Ecto neural progenitor cell (in vitro differentiated cells): ENCODE measurements around the gene SLC38A8.

ENCODE experiments used
- DNase-seq: peaks from one replicate; pipeline ENCODE4 v3.0.0-alpha.2; 2018; ENCODE audit warnings: low spot score

The SLC38A8 gene

DNA sequence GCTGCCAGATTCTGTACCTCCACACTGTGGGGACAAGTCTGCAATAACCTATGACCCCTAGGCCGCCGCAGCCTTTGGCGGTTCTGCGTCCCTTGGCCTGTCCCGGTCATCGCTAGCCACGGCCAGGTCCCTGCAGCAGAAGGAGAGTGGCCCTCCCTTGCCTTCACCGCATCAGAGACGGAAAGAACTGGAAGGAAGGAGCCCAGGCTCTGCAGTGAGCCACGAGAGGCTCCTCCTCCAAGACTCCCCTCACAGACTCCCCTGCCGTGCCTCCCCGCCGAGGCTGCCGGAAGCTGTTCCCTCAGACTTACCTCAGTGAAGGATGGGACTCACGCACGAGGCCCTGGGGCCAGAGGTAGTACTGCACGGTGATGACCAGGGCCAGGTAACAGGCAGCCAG lies 11.0 kb downstream of the SLC38A8 start:
- no peak for DNase-seq

DNA sequence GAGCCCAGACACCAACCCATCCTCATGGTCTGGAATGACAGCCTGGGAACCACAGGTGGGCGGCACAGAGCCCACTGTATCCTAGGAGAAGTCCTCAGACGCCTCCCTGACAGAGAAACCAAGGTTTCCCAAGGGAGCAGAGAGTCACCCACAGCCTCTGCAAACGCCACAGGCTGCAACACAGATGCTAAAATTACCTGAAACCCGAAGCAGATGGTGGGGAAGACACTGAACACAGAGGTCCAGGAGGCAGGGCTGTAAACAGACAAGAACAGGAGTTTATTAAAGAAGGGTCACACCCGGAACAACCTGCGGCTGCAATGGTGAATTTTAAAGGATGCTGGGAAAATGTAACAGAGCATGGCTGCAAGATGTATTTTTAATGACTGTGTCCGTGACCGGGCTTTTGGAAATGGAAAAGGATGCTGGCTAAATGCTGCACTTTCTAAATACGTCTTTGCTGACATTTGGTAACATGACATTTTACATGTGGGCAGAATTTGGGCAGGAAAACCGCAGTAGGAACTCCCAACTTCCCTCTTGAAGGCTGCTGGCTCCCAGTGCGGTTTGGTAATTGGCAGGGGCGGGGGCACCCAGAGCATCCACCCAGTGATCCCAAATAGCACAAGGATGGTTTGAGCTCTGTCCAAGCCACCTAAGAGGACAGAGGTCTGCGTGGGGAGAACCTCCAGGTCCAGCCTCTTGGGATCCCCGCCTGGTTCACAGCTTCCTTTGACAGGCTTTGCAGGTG lies 13.1 kb downstream of the SLC38A8 start:
- no peak for DNase-seq

DNA sequence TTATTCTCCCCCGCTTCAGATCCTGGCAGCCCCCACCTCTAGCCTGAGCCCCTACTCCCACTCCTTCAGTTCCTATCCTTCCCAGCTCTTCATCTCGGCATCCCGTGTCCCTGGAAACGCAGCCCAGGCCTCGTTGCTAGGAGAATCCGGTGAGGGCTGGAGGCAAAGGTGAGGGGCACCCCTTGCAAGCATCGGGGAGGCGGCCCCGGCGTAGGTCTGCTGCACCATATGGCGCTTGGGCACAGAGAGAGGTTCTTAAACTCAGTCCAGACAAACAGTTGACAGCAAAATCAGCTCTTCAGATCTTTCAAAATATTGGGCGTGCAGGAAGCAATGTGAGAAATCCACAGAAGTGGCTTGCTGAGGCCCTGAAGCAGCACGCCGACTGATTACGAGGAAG lies 15.0 kb downstream of the SLC38A8 start:
- no peak for DNase-seq

DNA sequence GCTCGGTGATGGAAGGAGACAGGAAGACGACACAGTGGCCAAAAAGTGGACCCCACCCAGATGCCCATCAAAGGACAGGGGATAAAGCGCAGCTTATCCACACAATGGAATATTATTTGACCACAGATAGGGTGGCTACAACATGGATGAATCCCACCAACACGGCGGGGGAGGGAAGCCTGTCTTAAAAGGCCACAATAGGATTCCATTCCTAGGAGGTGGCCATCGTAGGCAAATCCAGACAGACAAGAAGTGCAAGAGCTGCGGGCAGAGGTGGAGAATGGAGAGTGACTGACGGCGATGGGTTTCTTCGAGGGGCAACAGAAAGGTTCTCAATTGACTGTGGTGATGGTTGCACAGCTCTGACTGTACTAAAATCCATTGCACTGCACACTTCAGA lies 16.0 kb downstream of the SLC38A8 start:
- no peak for DNase-seq

DNA sequence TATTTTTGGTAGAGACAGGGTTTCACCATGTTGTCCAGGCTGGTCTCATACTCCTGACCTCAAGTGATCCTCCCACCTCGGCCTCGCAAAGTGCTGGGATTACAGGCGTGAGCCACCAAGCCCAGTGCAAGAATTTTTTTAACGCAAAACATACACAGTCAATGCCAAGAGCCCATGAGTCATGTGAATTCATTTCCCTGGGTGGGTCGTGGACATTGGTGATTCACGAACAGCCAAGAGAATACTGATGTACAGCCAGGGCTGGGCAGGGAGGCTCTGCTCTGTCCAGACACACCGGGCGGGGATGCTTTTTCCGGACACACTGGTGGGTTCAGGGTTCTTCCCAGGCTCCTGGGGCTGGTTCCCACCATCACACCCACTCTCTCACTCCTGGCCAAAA lies 17.7 kb downstream of the SLC38A8 start:
- DNase-seq = no peak

DNA sequence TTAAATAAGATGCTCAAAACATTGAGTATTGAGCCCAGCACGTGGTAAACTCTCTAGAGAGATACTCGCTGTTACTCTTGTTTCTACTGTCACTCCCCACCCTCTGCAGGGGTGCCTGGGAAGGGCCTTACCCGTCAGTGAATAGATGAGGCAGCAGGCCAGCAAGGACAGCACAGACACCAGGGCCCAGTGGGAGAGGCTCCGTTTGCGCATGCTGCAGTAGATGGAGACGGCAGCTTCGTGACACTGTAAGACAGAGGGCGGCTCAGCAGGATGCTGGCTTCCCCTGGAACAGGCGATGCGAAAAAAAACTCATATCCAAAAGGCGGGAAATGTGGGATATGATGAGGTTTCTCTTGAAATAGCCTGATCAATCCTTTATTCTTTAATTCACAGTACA lies 20.0 kb downstream of the SLC38A8 start:
- DNase-seq = peak; percentile 40

DNA sequence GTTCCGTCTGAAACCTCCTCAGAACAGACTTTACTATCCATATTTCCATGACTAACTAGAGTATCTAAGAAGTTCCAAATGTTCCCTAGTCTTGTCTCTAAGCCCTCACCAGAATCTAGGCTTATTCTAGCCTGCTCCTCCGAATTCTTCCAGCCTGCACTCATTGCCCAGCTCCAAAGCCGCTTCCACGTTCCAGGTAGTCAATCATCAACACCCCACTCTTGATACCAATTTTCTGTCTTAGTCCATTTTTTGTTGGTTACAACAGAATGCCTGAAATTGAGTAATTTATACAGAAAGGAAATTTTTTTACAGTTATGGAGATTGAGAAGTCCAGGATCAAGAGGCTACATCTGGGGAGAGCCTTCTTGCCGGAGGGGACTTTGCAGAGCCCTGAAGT lies 21.1 kb downstream of the SLC38A8 start:
- no peak for DNase-seq

DNA sequence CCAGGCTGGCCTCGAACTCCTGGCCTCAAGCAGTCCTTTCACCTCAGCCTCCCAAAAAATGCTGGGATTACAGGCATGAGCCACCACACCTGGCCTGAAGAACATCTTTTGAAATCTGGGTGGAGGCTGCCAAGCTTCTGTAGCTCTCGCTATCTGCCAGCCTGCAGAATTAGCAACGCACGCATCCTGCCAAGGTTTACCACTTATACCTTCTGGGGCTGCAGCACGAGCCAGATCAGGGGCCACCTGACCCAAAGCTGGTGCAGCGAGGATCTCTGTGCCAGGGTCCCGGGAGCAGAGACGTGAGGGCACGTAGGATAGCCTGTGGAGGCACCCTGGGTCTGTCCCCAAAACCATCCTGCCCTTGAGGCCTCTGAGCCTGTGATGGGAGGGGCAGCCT lies 22.2 kb downstream of the SLC38A8 start:
- no peak for DNase-seq

DNA sequence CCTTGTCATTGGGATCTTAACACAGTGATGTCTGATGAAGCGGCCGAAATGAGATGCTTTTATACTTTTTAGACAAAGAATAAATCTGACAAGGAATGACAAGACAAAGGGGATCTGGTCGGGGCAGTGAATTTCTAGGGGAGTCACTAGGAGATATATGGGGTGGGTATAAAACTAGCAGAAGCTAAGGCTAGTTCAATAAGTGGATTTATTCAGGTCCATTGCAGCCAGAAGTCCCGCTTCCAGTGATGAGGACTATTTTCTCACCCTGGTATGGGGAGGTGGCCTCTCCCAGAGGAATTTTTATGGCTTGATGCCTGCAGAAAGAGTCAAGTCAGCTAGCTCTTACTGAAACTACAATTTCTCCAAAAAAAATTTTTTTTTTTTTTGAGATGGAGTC lies 23.9 kb downstream of the SLC38A8 start:
- no peak for DNase-seq

DNA sequence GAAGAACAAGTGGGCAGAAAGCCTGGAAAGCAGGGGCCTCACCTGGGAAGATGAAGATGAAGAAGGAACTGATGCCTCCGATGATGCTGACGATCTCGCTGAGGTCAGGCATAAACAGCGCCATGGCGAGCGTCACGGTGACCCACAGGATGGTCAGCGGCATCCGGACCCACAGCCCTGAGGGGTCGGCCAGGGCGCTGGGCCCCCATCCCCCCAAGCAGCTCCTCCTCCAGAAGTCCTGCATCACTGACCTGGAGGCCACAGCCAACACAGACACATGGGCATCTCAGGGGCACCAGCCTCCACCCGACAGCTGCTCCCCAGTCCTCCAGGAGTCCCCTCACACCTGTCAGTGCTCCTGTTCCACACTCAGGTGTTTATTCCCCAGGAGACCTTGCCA lies 26.1 kb downstream of the SLC38A8 start:
- DNase-seq = no peak

DNA sequence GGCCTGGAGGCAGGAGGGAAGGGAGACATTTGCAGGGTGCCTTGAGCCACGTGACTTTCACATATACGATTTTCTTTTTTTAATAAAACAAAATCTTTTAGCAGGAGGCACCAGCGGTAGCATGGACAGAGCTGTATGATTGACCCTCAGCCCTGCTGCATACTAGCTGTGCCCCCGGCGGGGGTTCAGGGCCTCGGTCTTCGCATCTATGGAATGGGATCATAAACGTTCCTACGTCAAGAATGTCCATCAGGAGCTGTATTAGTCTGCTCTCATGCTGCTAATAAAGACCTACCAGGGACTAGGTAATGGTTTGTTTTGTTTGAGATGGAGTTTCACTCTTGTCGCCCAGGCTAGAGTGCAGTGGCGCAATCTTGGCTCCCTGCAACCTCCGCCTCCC lies 27.2 kb downstream of the SLC38A8 start:
- DNase-seq = no peak

DNA sequence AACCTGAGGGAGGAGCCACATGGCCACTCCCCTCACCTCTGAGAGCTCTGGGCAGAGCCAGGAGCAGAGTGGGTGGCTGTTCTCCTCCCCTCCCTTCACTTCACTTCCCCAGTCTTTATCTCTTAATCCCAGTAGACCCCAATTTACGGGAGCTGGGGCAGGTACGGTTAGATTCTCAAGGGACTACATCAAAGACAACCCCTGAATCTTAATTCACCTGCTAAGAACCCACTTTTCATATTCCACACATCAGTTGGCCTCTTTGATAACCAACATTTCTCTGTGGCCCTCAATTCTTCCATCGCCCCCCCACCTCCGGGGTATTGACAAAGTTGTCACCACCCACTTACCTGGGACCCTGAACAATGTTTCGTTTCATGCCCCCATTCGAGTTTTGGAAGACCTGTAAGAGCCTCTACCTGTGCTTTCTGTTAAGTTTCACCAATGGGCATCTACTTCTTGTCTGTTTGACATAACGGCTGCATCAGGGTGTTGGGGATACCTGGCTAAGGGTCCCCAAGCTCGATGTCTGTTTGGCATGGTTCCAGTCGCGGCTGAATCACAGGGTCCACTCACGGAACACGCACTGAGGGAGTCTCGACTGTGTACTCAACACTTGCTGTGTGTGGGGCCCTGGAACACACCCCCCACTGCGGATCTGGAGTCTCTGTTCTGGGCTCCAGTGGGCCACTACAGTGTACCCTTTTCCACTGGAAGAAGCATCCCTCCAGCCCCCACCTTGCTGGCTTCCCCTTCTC lies 27.8 kb downstream of the SLC38A8 start:
- DNase-seq = no peak

DNA sequence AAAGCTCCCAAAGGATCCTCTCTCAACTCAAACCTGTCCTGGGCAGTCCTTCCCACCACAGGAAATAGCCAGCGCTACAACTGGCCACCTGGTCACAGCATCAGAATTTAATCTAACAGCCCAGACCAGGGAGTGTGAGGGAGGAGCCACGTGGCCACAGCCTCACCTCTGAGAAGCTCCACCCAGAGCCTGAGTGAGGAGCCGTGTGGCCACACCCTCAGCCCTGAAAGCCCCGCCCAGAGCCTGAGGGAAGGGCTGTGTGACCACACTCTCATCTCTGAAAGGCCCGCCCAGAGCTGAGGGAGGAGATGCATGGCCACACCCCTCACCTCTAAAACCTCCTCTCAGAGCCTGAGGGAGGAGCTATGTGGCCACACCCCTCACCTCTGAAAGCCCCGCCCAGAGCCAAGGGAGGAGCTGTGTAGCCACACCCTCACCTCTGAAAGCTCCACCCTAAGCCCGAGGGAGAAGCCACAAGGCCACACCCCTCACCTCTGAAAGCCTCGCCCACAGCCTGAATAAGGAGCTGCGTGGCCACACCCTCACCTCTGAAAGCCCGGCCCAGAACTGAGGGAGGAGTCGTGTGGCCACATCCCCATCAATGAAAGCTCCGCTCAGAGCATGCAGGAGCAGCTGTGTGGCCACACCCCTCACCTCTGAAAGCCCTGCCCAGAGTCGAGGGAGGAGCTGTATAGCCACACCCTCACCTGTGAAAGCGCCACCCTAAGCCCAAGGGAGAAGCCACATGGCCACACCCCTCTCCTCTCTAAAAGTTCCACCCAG lies 28.6 kb downstream of the SLC38A8 start:
- peak; percentile 92 for DNase-seq

DNA sequence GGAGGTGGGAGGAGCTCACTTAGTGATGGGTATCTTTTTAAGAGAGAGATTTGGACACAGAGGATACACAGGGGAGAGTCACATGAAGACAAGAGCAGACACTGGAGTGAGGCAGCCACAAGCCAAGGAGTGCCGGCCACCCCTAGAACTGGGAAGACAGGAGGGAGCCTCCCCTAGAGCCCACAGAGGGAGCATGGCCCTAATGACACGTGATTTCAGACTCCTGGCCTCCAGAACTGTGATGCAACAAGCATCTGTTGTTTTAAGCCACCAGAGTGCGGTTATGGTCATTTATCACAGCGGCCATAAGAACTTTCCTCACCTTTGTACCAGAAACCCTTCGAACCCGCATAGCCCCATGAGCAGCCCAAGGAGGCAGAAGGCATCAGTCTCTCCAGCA lies 33.3 kb downstream of the SLC38A8 start:
- DNase-seq = no peak

DNA sequence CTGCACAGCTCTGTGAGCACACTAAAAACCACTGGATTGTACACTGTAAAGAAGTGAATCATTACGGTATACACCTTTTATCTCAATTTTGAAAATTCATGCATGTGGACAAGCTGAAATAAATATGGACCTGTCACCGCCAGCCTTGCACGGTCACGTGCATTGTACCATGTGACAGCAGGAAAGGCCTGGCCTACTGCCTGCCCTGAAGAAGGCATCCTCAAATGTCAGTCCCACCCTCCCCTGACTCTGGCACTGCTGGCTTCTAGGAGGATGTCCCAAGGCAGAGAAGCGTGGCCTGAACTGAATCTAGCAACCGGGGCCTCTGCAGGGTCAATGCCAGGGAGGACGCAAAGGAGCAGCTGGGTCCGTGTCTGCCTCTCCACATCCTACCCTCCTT lies 34.6 kb downstream of the SLC38A8 start:
- no peak for DNase-seq

DNA sequence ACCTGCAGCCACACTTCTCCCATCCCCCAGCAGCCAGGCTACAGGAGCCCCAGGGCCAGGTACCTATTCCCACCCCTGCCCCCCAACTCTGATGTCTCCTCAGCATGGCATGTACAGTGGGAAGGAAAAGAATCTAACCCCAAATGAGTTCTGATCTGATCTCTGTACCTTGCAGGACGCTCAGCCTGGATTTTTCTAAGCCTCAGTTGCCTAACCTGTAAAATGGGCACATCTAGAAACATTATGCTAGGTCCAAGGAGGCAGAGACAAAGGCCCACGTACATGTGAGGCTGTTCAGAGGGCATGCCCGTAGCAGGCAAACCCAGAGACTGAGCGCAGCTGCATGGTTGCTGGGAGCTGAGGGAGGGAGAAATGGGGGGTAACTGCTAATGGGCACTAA lies 35.1 kb downstream of the SLC38A8 start:
- no peak for DNase-seq

DNA sequence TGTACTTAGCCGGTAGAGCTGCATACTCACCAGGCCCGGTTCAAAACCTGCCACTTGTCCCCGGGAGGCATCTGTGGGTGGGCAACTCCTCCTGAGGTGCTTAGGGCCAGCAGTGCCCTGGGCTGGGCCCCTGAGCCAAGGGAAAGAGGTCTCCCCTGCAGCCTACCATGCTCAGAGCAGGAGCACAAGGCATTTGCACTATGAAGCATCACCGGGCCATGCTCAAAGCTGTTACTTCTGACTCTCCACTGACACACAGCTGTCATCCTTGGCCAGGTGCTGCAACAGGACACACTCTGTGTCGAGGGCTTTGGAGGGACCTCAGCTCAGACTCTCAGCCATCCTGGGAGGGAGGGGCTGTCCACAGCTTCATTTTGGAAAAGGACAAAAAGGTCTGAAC lies 37.2 kb downstream of the SLC38A8 start:
- no peak for DNase-seq

DNA sequence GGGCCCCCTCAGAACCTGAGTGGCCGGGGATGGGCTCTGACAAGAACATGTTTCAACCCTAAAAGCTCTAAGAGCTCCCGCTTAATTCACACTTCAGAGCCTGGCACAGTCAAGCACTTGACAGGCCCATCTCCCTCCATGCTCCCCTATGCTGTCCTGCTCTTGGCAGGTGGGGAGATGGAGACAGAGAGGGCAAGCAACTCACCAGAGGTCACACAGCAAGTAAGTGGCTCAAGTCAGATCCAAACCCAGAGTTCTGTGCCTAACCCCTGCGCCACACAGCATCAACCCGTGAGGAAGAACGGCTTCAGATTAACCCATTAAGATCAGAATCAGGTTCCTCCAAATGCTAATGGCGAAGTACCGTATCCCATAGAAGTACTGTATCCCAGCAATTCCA lies 38.2 kb downstream of the SLC38A8 start:
- no peak for DNase-seq

DNA sequence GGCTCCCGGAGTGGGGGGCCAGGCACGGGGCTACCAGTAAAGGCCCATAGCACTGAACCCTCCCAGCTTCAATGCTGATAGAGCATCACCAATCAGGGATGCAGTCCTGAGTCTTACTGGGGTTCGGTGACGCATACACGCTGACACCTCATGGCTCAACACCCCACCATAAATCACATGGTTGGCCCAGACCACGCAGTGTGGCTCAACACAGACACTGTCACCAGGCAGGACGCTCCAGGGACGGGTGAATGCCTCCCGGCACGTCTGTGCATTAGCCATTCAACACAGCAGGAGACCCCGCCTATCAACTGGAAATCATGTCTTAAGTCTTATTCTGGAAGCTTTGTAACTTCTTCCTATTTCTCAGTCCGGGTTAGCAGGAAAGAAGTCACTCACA lies 39.6 kb downstream of the SLC38A8 start:
- DNase-seq = no peak

DNA sequence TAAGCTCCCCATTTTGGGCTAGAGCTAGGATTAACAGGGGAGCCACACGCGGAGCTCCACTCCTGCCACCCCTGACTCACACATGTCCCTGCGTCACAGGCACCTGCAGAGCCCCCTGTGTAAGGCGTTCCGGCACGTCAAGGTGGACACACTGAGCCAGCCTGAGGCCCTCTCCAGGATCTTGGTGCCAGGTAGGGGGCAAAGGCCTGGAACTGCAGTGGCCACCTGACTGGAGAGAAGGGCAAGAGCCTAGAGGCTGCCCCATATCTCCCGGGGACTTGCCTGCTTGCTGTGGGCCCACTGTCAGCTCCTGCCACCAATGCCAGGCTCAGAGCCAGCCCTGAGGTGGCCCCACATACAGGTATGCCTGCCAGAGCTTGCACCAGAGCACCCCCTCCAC lies 40.9 kb downstream of the SLC38A8 start:
- no peak for DNase-seq

DNA sequence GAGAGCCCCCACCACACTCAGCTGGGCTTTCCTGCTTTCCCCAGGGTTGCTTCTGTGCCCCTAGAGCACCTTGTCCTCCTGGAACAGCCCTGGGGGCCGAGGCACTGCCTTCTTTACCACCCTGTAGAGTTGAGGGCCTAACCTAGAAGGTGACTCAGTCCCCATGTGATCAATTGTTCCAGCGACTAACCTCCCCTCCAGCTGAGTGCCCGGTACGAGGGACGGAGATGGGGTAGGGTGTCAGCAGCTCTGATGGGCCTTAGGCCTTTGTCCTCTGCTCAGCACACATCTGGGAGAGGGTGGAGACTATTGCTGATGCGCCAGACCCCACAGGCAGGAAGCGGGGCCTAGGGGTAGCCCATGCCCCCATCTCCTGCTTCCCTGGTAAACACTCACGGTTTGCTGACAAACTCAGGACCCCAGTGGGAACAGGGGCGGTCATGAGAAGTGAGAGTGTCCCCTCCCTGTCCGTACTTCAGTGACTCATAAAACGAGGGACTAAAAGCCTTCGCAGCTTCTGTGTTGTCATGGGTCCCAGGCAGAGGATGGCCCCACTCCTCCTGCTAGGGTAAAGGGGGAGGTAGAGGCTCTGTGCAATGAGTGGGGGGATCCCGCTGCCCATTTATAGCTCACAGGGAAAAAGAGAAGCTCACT lies 41.5 kb downstream of the SLC38A8 start:
- DNase-seq = no peak

DNA sequence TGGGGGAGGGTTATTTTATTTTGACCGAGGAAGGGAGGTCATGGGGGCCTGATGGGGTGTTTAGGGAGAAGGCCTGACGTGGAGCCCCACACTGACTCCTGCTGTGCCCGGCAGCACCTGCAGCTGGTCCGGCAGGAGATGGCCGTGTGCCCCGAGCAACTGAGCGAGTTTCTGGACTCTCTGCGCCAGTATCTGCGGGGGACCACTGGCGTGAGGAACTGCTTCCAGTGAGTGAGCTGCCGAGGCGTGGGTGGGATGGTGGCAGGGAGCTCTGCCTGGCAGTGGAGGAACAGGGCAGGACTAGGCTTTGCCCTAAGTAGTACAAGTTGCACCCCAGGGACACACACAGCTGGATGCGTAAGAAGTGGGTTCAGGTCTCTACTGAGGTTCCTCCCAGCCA lies 44.5 kb downstream of the SLC38A8 start:
- DNase-seq = no peak
